Sigmoid colon (tissue), 7 donors: Measurements from ENCODE around the gene PSMD8. TPM values are rescaled to one million over a fixed set of nuclear protein-coding genes. Genes with fewer than 3 reads are reported as not detected.

Experiments
- DNase-seq: peaks from one replicate; pipeline ENCODE4 v3.0.0-alpha.2; 2019
- H3K27ac ChIP-seq, 4 donors: fragments of 200-600 bp; sonication (generic); one replicate each; pipeline ENCODE4 v1.5.1; 2016 to 2019; ENCODE audit warnings: mild to moderate bottlenecking in 1 of 4
- H3K27me3 ChIP-seq, 3 donors: fragments of 200-600 bp; sonication (generic); one replicate each; pipeline ENCODE4 v1.5.1; 2019; ENCODE audit warnings: mild to moderate bottlenecking in 1 of 3
- H3K36me3 ChIP-seq, 4 donors: fragments of 200-600 bp; sonication (generic); one replicate each; pipeline ENCODE4 v1.5.1; 2016 to 2019
- H3K4me1 ChIP-seq, 4 donors: fragments of 200-600 bp; sonication (generic); one replicate each; pipeline ENCODE4 v1.5.1; 2017 to 2019
- H3K4me3 ChIP-seq, 4 donors: fragments of 200-600 bp; sonication (generic); one replicate each; pipeline ENCODE4 v1.5.1; 2017 to 2019; ENCODE audit warnings: mild to moderate bottlenecking in 2 of 4, moderate library complexity in 1 of 4
- H3K9me3 ChIP-seq, 4 donors: fragments of 200-600 bp in 3 of 4; sonication (generic) in 3 of 4; one replicate each; pipeline versions ENCODE4 v1.5.1 to v1.6.1; 2013 to 2019
- EP300 ChIP-seq, 4 donors: sonication (generic); formaldehyde crosslinking; IDR thresholded peaks; one replicate each; pipeline ENCODE4 v1.6.1; 2017; ENCODE audit warnings: antibody characterized with exemption in 4 of 4
- POLR2A ChIP-seq, 2 donors: fragments of 450-650 bp; IDR thresholded peaks; one replicate each; pipeline ENCODE4 v1.6.1; 2016; ENCODE audit warnings: antibody characterized with exemption in 2 of 2, mild to moderate bottlenecking in 2 of 2, moderate library complexity in 2 of 2
- POLR2AphosphoS5 ChIP-seq, 4 donors: sonication (generic); formaldehyde crosslinking; IDR thresholded peaks; one replicate each; pipeline ENCODE4 v1.6.1; 2017; ENCODE audit warnings: antibody characterized with exemption in 4 of 4
- WGBS, 2 donors: extraction: QIAGEN DNeasy Blood & Tissue Kit; methylation state at CpG; one replicate each; pipeline ENCODE4 v1.1.7; 2013; 5-methylcytosine and 5-hydroxymethylcytosine counted together
- intact Hi-C: fragments of 100-400 bp; cut with DNase I; formaldehyde crosslinking; loops from one replicate; pipeline ENCODE4 v1.15.1; 2023
- polyA plus RNA-seq, 3 donors: library from polyadenylated mRNA; stranded (reverse); fragments of 200-250 nt; gene quantifications; one replicate each; pipeline ENCODE4 v1.2.3, GENCODE V29; 2013
- total RNA-seq, 4 donors: library from RNA; depleted of rRNA; stranded (reverse); fragments of >200 nt; gene quantifications; one replicate each; pipeline ENCODE4 v1.1.0, GENCODE V29; 2016
- TF ChIP-seq, protein P1 (sequence below), 4 experiments: fragments of 450-650 bp in 3 of 4; fragments of 200-600 bp in 1 of 4; IDR thresholded peaks; one replicate each; pipeline ENCODE4 v1.5.1; 2016 to 2019; ENCODE audit warnings: antibody characterized with exemption in 4 of 4, mild to moderate bottlenecking in 3 of 4, moderate library complexity in 2 of 4
- donor health status: healthy with polysubstance abuse.
- donor health status: Bipolar disorder and iron deficiency.
- donor health status: healthy.

Gene PSMD8
- total and polyA plus RNA-seq, 7 donors = 125 to 271 (median 147) TPM

DNA sequence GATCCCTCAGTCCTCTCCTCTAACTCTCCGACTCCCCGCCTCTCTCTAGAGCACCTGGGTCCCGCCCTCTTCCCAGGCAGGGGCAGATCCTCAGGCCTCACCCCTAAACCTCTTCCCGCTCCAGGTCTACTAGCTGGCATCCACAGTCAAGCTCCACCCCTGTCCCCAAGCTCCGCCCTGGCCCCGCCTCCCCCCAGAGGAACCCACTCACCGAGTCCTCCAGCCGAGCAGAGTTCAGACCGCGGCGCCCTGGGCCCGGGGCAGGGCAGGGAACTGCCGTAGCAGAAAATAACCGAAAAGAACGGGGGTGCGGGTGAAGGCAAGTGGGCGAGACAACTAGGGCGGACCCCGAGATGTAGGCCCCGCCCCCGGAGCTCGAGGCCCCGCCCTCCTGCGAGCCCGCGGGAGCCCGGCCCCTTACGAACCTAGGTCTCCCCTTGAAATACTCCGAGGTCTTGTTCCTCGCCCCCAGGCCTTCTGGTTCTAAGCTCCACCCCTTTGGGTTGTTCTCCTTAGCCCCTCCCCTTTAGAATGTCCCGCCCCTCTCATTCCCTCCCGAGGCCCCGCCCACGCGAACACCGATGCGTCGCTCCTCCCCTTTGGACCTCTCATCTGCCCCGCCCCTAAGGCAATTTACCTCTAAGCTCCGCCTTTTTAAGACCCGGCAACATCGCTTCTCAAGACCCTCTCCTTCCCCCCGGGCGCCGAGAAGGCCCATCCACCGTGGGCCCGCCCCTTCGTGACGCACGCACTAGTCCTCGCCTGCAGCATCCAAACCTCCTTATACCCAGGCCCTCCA, 13.4 kb downstream of the PSMD8 start, which contains the start of gene GGN:
TSS of gene GGN (minus strand) at position 485 of the 799 bp plus-strand sequence. CDS start 773 bp downstream, outside the sequence.
- Histone ChIP-seq H3K36me3 (peaks cover 15 to 27% (median 16%) of the 10 kb centered on the region in 4 donors), H3K4me3 (peak within 1 kb of the TSS; percentile 21 to 52 (median 38)), H3K27ac (peak within 1 kb of the TSS in 3 of 4 donors; percentile 27 to 77 (median 60)), H3K4me1 (peaks cover 0 to 37% (median 33%) of the 10 kb centered on the region in 4 donors), H3K27me3 (peaks cover 15 to 82% (median 64%) of the 10 kb centered on the region in 3 donors), H3K9me3 (no peaks in the 10 kb centered on the region)
- peak in 3 of 4 donors; percentile 3 to 38 (median 30) for TF ChIP-seq POLR2AphosphoS5 (IDR thresholded peaks at IDR 0.05)
- no peak for TF ChIP-seq POLR2A (IDR thresholded peaks at IDR 0.05)
- intact Hi-C loops = no loop called here
- DNase-seq = peak; percentile 87
- 1% methylated on average over 51 of the region's 51 CpGs for WGBS, 2 donors

DNA sequence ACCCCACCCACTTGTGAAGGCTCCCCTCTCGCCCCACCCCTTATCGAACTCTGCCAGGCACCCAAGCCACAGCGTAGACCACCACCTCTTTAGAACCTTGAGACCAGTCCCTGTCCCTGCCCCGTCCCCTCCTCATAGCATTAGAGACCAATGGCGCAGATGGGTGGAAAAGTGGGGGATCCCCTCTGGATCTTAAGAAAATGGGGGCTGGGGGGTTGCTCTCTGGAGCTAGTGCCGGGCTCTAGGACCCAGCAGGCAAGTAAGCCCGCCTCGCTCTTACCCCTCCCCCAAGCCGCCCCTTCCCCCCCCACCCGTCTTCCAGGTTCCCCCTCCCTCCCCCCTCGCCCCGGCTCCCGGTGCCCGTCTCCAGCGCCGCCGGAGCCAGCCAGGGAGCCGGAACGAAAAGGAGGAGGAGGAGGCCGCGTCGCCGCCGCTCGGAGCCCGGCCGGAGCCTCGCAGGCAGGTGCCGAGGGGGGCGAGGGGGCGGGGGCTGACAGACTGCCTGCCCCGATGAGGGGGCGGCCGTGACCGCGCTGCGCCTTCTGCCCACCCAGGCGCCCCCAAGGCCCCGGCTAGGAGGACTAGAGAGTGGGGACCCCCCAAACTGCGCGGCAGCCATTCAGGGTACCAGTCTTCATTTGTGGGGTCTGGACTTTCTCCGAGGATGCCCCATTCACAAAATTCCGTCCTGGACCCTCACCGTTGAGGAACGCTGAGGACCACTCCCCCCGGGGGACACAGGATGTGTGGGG, 14.2 kb downstream of the PSMD8 start, which contains the start of gene SPRED3:
TSS of gene SPRED3 (plus strand) at position 349 of the 752 bp plus-strand sequence. CDS start 1,606 bp downstream, outside the sequence.
- 1 to 2% methylated on average over 45 to 46 of the region's 46 CpGs for WGBS, 2 donors
- peaks cover 15 to 79% (median 57%) of the 10 kb centered on the region in 3 donors for H3K27me3 ChIP-seq

DNA sequence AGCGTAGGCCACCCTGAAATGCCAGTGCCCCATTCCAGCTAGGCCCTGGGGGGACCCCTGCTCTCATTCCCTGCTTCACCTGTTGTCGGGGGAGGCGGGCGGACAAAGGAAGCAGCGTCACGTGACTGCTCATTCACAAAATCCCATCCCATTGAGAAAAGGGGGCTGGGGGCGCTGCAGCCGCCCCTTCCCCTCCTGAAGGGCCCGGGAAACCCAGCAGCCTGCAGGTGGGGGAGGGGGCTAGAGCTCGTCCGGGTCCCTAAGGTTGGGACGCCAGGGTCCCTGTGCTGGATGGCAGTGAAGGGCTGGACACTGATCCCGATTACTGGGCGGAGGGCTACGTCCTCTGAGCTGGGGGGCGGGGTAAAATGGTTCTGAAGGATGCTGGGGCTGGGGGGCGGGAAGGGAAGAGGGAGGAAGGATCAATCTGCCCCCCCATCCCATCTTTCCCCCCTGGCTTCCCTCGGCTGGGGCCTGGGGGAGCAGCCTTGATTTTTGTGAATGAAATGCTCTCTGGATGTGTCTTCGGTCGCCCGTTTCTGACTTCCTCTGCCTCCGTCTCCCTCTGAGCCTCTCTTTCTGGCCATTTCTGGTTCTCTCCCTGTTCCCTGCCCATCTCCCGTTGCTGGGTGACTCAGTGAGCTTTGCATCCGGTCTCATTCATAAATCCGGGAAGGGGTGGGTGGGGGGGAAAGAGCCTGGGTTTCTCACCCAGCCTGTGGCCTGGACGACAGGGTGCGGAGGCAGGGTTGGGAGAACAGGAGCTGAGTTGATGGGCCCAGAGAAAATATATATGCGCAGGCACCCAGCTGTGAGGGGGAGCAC, 14.9 kb downstream of the PSMD8 start:
- intact Hi-C loops = no loop called here
- Histone ChIP-seq H3K4me1 (peaks cover 0 to 37% (median 33%) of the 10 kb centered on the region in 4 donors), H3K27ac (peak overlapping the region in 3 of 4 donors; percentile 27 to 60 (median 53)), H3K4me3 (peak overlapping the region in 3 of 4 donors; percentile 32 to 52 (median 44)), H3K36me3 (peaks cover 0 to 11% (median 2%) of the 10 kb centered on the region in 4 donors), H3K9me3 (no peaks in the 10 kb centered on the region), H3K27me3 (peaks cover 15 to 79% (median 52%) of the 10 kb centered on the region in 3 donors)
- no peak for DNase-seq
- WGBS, 2 donors = 6% methylated on average over 28 of the region's 28 CpGs
- TF ChIP-seq POLR2A (IDR thresholded peaks at IDR 0.05) = no peak
- no peak for TF ChIP-seq POLR2AphosphoS5 (IDR thresholded peaks at IDR 0.05)
- TF ChIP-seq EP300 (IDR thresholded peaks at IDR 0.05) = no peak
- TF ChIP-seq, protein P1, sequence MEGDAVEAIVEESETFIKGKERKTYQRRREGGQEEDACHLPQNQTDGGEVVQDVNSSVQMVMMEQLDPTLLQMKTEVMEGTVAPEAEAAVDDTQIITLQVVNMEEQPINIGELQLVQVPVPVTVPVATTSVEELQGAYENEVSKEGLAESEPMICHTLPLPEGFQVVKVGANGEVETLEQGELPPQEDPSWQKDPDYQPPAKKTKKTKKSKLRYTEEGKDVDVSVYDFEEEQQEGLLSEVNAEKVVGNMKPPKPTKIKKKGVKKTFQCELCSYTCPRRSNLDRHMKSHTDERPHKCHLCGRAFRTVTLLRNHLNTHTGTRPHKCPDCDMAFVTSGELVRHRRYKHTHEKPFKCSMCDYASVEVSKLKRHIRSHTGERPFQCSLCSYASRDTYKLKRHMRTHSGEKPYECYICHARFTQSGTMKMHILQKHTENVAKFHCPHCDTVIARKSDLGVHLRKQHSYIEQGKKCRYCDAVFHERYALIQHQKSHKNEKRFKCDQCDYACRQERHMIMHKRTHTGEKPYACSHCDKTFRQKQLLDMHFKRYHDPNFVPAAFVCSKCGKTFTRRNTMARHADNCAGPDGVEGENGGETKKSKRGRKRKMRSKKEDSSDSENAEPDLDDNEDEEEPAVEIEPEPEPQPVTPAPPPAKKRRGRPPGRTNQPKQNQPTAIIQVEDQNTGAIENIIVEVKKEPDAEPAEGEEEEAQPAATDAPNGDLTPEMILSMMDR (IDR thresholded peaks at IDR 0.05) = no peak

More for the DNA sequence above, 14.2 kb downstream of the PSMD8 start, which contains the start of gene SPRED3:
- TF ChIP-seq EP300 (IDR thresholded peaks at IDR 0.05) (no peak), POLR2A (IDR thresholded peaks at IDR 0.05) (no peak), POLR2AphosphoS5 (IDR thresholded peaks at IDR 0.05) (no peak)
- TF ChIP-seq, protein P1 (IDR thresholded peaks at IDR 0.05) = no peak
- Histone ChIP-seq H3K9me3 (no peaks in the 10 kb centered on the region), H3K4me1 (peaks cover 0 to 37% (median 33%) of the 10 kb centered on the region in 4 donors), H3K36me3 (peaks cover 7 to 19% (median 9%) of the 10 kb centered on the region in 4 donors), H3K27ac (peak within 1 kb of the TSS in 3 of 4 donors; percentile 27 to 77 (median 60)), H3K4me3 (peak within 1 kb of the TSS; percentile 21 to 52 (median 38))
- intact Hi-C loops = no loop called here
- DNase-seq = no peak

DNA sequence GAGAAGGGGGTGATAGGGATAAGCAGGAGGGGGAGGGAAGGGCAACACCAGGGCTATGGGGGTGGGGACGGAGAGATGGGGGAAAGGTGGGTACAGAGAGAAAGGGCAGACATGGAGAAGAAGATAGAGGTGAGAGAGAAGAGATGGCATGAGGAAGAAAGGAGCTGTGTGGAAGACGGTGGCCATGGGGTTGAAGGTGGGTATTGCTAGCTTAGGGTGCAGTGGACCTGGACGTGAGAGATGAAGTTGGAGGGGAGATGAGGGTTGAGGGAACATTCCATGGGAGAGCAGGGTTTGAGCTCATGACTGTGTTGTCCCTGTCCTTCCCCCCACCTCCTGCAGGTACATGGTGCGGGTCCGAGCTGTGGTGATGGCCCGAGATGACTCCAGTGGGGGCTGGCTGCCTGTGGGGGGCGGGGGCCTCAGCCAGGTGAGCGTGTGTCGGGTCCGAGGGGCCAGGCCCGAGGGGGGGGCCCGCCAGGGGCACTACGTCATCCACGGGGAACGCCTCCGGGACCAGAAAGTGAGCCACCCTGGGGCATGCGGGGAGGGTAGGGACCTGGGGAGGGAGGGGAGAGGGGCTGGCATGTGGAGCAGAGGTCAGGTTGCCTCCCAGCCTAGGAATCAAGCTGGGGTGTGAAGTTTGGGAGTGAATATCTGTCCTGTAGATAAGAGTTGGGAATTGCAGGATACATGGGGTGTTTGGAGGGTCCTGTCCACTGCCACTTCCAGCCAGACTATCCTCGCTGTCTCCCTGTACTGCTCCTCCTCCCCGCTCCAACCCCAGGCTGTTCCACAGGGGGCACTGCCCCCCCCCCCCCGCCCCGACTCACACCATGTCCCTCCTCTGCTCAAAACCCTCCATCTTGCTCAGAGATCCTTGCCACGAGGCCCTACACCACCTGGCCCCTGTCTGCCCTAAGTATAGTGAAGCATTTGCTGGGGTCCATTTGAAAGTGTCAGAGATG, 15.9 kb downstream of the PSMD8 start:
- 44 to 45% methylated on average over 22 of the region's 22 CpGs for WGBS, 2 donors
- intact Hi-C loops = no loop called here
- no peak overlapping the region for H3K4me3 ChIP-seq
- H3K27ac ChIP-seq = peak overlapping the region in 1 of 4 donors; percentile 53
- peaks cover 0 to 37% (median 33%) of the 10 kb centered on the region in 4 donors for H3K4me1 ChIP-seq
- H3K9me3 ChIP-seq = no peaks in the 10 kb centered on the region
- DNase-seq = no peak
- H3K27me3 ChIP-seq = peaks cover 15 to 79% (median 51%) of the 10 kb centered on the region in 3 donors
- TF ChIP-seq POLR2AphosphoS5 (IDR thresholded peaks at IDR 0.05) (no peak), EP300 (IDR thresholded peaks at IDR 0.05) (no peak), POLR2A (IDR thresholded peaks at IDR 0.05) (no peak)
- TF ChIP-seq, protein P1 (IDR thresholded peaks at IDR 0.05) = no peak
- peaks cover 0 to 3% (median 0%) of the 10 kb centered on the region in 4 donors for H3K36me3 ChIP-seq
